Tibial artery (tissue), 4 donors: ENCODE results near the gene ZNF26.

Source experiments
- DNase-seq, 2 donors: peaks; one replicate each; pipeline ENCODE4 v3.0.0-alpha.2; 2019
- H3K27ac ChIP-seq, 2 donors: fragments of 200-600 bp; sonication (generic) in 1 of 2; 1 replicate in 1 of 2; 2 replicates in 1 of 2; pipeline ENCODE4 v1.5.1; 2018 to 2019; ENCODE audit warnings: mild to moderate bottlenecking in 1 of 2
- H3K27me3 ChIP-seq, 2 donors: fragments of 200-600 bp; sonication (generic) in 1 of 2; one replicate each; pipeline versions ENCODE4 v1.5.1 to v1.6.0; 2016 to 2019
- H3K36me3 ChIP-seq, 3 donors: fragments of 200-600 bp; sonication (generic) in 2 of 3; one replicate each; pipeline ENCODE4 v1.5.1; 2016 to 2019; ENCODE audit warnings: mild to moderate bottlenecking in 2 of 3
- H3K4me1 ChIP-seq, 4 donors: fragments of 200-600 bp; sonication (generic) in 2 of 4; 1 replicate in 3 of 4; 2 replicates in 1 of 4; pipeline ENCODE4 v1.5.1; 2016 to 2019
- H3K4me3 ChIP-seq, 2 donors: fragments of 200-600 bp; sonication (generic) in 1 of 2; 1 replicate in 1 of 2; 2 replicates in 1 of 2; pipeline ENCODE4 v1.5.1; 2018 to 2019; ENCODE audit warnings: mild to moderate bottlenecking in 2 of 2
- H3K9me3 ChIP-seq, 3 donors: fragments of 200-600 bp; sonication (generic) in 1 of 3; one replicate each; pipeline ENCODE4 v1.5.1; 2016 to 2019
- CTCF ChIP-seq, 2 experiments: fragments of 200-600 bp in 1 of 2; fragments of 450-650 bp in 1 of 2; IDR thresholded peaks; one replicate each; pipeline ENCODE4 v1.5.1; 2017 to 2019; ENCODE audit warnings: antibody characterized with exemption in 2 of 2, mild to moderate bottlenecking in 1 of 2, moderate library complexity in 1 of 2
- intact Hi-C: fragments of 100-400 bp; cut with DNase I; formaldehyde crosslinking; loops from one replicate; pipeline ENCODE4 v1.15.0; 2023; ENCODE audit warnings: low total_unique reads

Gene ZNF26

DNA sequence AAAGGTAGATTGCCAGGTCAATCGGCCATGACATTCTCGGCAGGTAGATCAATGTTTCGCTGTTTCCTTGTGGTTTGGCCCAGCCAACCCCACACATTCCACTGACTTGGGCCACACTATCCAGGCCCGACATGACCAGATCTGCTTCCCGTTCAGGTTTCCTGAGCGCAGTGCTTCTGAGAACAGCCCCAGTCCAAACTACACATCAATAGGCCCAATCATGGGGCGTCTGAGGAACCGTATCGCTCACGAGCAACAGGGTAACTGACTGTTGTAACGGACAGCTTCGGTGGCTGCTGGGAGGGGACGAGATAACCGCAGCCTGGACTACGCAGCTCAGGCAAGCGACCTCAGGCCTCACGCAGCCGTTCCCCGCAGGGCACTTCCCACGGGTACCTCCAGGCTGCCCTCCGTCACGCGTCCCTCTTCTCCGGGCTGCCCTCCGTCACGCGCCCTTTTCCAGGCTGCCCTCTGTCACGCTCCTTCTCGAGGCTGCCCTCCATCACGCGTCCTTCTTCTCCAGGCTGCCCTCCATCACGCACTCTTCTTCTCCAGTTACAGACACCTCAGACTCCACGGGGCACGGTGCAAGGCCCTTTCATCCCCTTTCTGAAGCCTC, 44.7 kb upstream of the ZNF26 start:
- Histone ChIP-seq H3K27ac (no peak overlapping the region), H3K4me1 (no peaks in the 10 kb centered on the region), H3K36me3 (peaks cover 68 to 69% (median 69%) of the 10 kb centered on the region in 3 donors), H3K4me3 (no peak overlapping the region), H3K9me3 (peaks cover 21 to 89% (median 80%) of the 10 kb centered on the region in 3 donors), H3K27me3 (no peaks in the 10 kb centered on the region)
- TF ChIP-seq CTCF (IDR thresholded peaks at IDR 0.05), result no peak
- intact Hi-C loops, result no loop called here
- DNase-seq, result peak in 1 of 2 donors; percentile 40

DNA sequence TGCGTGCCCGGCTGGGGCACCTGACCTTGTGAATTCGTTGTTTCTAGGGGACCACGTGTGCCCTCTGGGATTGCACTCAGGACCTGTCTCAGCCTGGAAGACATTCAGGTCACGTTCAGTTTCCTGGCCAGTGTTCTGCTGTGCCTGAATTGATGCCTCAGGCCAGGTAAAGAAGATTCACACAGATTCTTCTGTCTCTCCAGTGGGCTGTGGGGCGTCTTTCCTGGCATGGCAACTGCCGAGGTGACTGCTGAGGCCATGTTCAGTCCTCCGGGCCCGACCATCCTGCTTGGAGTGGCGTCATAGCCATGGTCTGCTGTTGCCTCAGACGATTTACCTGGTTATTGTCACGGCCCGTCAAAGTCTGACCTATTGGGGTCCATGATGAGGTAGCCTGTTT, 43.6 kb upstream of the ZNF26 start:
- DNase-seq, result peak in 1 of 2 donors; percentile 51
- no peaks in the 10 kb centered on the region for H3K27me3 ChIP-seq
- H3K27ac ChIP-seq, result no peak overlapping the region
- H3K4me1 ChIP-seq, result no peaks in the 10 kb centered on the region
- TF ChIP-seq CTCF (IDR thresholded peaks at IDR 0.05), result no peak
- H3K4me3 ChIP-seq, result no peak overlapping the region
- H3K36me3 ChIP-seq, result peaks cover 77 to 81% (median 80%) of the 10 kb centered on the region in 3 donors
- intact Hi-C loops, result no loop called here
- H3K9me3 ChIP-seq, result peaks cover 21 to 91% (median 82%) of the 10 kb centered on the region in 3 donors

- Histone ChIP-seq H3K27me3 (no peaks in the 10 kb centered on the region), H3K36me3 (peaks cover 93 to 99% (median 98%) of the 10 kb centered on the region in 3 donors), H3K4me1 (no peaks in the 10 kb centered on the region), H3K27ac (no peak overlapping the region), H3K4me3 (no peak overlapping the region), H3K9me3 (peaks cover 26 to 98% (median 93%) of the 10 kb centered on the region in 3 donors)
- TF ChIP-seq CTCF (IDR thresholded peaks at IDR 0.05), result no peak
- intact Hi-C loops, result no loop called here
- DNase-seq, result no peak
Measured at GRCh38 chr12:132945806-132946205, 40.4 kb upstream of the ZNF26 start.

- H3K4me3 ChIP-seq, result no peak overlapping the region
- no peak for DNase-seq
- intact Hi-C loops, result no loop called here
- no peaks in the 10 kb centered on the region for H3K4me1 ChIP-seq
- no peak for TF ChIP-seq CTCF (IDR thresholded peaks at IDR 0.05)
- H3K27me3 ChIP-seq, result no peaks in the 10 kb centered on the region
- peaks cover 87 to 94% (median 93%) of the 10 kb centered on the region in 3 donors for H3K36me3 ChIP-seq
- peaks cover 24 to 97% (median 94%) of the 10 kb centered on the region in 3 donors for H3K9me3 ChIP-seq
- no peak overlapping the region for H3K27ac ChIP-seq
Measured at GRCh38 chr12:132946246-132946820, 39.8 kb upstream of the ZNF26 start.

DNA sequence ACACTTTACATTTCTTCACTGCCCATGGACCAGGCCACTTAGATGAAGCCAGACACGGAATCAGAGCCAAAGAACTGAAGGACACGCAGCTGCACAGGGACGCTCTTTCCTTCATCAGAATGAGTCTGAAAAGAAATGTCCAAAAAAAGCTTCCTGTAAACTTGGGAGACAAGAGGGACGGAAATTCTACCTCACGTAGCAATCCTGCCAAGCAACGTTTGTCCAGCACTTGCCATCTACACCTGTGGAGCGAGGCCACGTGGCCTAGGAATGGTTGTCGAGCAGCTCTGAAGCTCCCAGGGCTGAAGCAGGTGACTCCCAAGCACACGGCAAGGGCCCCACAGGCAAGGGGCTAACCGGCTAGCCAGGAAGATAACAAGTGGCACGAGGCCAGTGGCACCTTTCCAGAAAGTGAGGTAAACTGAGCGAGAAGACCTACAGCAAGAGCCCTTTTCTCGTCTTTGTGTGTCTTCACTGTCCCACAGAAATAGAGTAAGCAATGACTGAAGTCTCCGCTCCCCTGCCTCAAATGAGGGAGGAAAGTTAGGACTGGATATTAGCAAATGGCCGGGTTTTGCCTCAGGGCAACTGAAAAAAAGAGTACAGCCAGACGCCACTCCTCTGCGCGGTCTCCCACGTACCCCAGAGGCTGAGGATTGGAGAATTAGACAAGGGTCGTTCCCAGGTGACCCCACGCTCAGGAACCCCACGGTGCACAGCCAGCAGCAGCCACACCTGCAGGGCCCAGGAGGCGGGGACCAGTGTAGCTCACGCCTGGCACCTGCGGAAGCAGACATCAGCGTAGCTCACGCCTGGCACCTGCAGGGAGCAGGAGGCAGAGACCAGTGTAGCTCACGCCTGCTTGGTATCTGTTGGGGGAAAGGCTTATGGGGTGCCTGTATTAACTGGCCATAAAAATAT, 37.8 kb upstream of the ZNF26 start:
- intact Hi-C loops, result no loop called here
- peak in 1 of 2 donors; percentile 40 for DNase-seq
- H3K9me3 ChIP-seq, result peaks cover 15 to 97% (median 89%) of the 10 kb centered on the region in 3 donors
- H3K4me1 ChIP-seq, result no peaks in the 10 kb centered on the region
- no peak overlapping the region for H3K4me3 ChIP-seq
- no peak for TF ChIP-seq CTCF (IDR thresholded peaks at IDR 0.05)
- H3K27ac ChIP-seq, result no peak overlapping the region
- peaks cover 67 to 92% (median 86%) of the 10 kb centered on the region in 3 donors for H3K36me3 ChIP-seq
- H3K27me3 ChIP-seq, result no peaks in the 10 kb centered on the region
